Stimulated activated CD4-positive, alpha-beta T cell treated with anti-CD3 and anti-CD28 coated beads, Interleukin-2, amount 100 ng/mL, for 24 hours (primary cell): ENCODE results near the gene SVEP1.
"Not testable (repeated sequence)": the region's sequence is repeated elsewhere in the genome, so short reads cannot be mapped to it uniquely, and the experiment has no call there.

ENCODE experiments used
- DNase-seq, 2 donors: peaks; one replicate each; pipeline ENCODE4 v3.0.0-alpha.2; 2020

SVEP1 gene

GRCh38 chr9:110578575-110579033 lies 937 bp downstream of the SVEP1 start:
- no peak for DNase-seq

- no peak for DNase-seq
Measured at GRCh38 chr9:110575945-110576344, 3.6 kb downstream of the SVEP1 start.

GRCh38 chr9:110575169-110575568 lies 4.4 kb downstream of the SVEP1 start:
- DNase-seq, result no peak

- no peak for DNase-seq
Measured at GRCh38 chr9:110573305-110573704, 6.2 kb downstream of the SVEP1 start.

GRCh38 chr9:110571801-110572483 lies 7.6 kb downstream of the SVEP1 start:
- no peak for DNase-seq

GRCh38 chr9:110566156-110566555 lies 13.4 kb downstream of the SVEP1 start:
- DNase-seq, result no peak

GRCh38 chr9:110561826-110562225 lies 17.7 kb downstream of the SVEP1 start:
- DNase-seq, result no peak

GRCh38 chr9:110559869-110560268 lies 19.7 kb downstream of the SVEP1 start:
- no peak for DNase-seq

- no peak for DNase-seq
Measured at GRCh38 chr9:110555551-110556331, 23.8 kb downstream of the SVEP1 start.

- DNase-seq, result no peak
Measured at GRCh38 chr9:110546411-110546871, 33.1 kb downstream of the SVEP1 start.

- DNase-seq, result no peak
Measured at GRCh38 chr9:110545705-110546104, 33.8 kb downstream of the SVEP1 start.

GRCh38 chr9:110543631-110544051 lies 35.9 kb downstream of the SVEP1 start:
- DNase-seq, result no peak

GRCh38 chr9:110541950-110542349 lies 37.6 kb downstream of the SVEP1 start:
- DNase-seq, result no peak

GRCh38 chr9:110538647-110539041 lies 40.9 kb downstream of the SVEP1 start:
- DNase-seq, result no peak

GRCh38 chr9:110537841-110538646 lies 41.5 kb downstream of the SVEP1 start:
- no peak for DNase-seq

GRCh38 chr9:110536822-110537221 lies 42.7 kb downstream of the SVEP1 start:
- DNase-seq, result no peak

GRCh38 chr9:110534162-110534561 lies 45.4 kb downstream of the SVEP1 start:
- not testable (repeated sequence) for DNase-seq

GRCh38 chr9:110532908-110533665 lies 46.5 kb downstream of the SVEP1 start:
- no peak for DNase-seq

- no peak for DNase-seq
Measured at GRCh38 chr9:110531776-110532175, 47.8 kb downstream of the SVEP1 start.

- DNase-seq, result not testable (repeated sequence)
Measured at GRCh38 chr9:110531241-110531640, 48.3 kb downstream of the SVEP1 start.

GRCh38 chr9:110528645-110529044 lies 50.9 kb downstream of the SVEP1 start:
- DNase-seq, result no peak

GRCh38 chr9:110526426-110526825 lies 53.1 kb downstream of the SVEP1 start:
- DNase-seq, result no peak

GRCh38 chr9:110521206-110521605 lies 58.3 kb downstream of the SVEP1 start:
- DNase-seq, result no peak
